GM23338 (cell line): ENCODE results near the gene AIF1L. TPM values are rescaled to one million over a fixed set of nuclear protein-coding genes. Genes with fewer than 3 reads are reported as not detected.

Source experiments
- ATAC-seq: fragments of 200-7000 bp; cut with Tn5 transposase; 3 replicates; pipeline ENCODE4 v1.9.1; 2020
- DNase-seq: peaks from one replicate; pipeline ENCODE4 v3.0.0-alpha.2; 2015; ENCODE audit warnings: low spot score
- H2AFZ ChIP-seq: fragments of 200-600 bp; sonication (generic); 2 replicates; pipeline ENCODE4 v1.8.0; 2016; ENCODE audit warnings: antibody characterized with exemption, mild to moderate bottlenecking, moderate library complexity
- H3F3A ChIP-seq: fragments of 200-600 bp; sonication (generic); replicated peaks from 2 replicates; pipeline ENCODE4 v1.8.0; 2017; ENCODE audit warnings: antibody characterized with exemption, mixed run types, low read depth
- H3K27ac ChIP-seq: fragments of 200-600 bp; sonication (generic); 2 replicates; pipeline ENCODE4 v1.6.1; 2016; ENCODE audit warnings: low read depth
- H3K27me3 ChIP-seq: fragments of 200-600 bp; sonication (generic); 2 replicates; pipeline ENCODE4 v1.8.0; 2016; ENCODE audit warnings: mild to moderate bottlenecking, mixed run types, moderate library complexity; ENCODE audit not compliant: insufficient read depth
- H3K36me3 ChIP-seq: fragments of 200-600 bp; sonication (generic); 2 replicates; pipeline ENCODE4 v1.8.0; 2016; ENCODE audit warnings: mild to moderate bottlenecking; ENCODE audit not compliant: insufficient read depth
- H3K4me1 ChIP-seq: fragments of 200-600 bp; sonication (generic); 2 replicates; pipeline ENCODE4 v1.8.0; 2016; ENCODE audit warnings: mild to moderate bottlenecking, moderate library complexity; ENCODE audit not compliant: insufficient read depth
- H3K4me2 ChIP-seq: fragments of 200-600 bp; sonication (generic); 2 replicates; pipeline ENCODE4 v1.7.1; 2017; ENCODE audit warnings: mixed run types
- H3K4me3 ChIP-seq: fragments of 200-600 bp; sonication (generic); 2 replicates; pipeline ENCODE4 v1.6.1; 2016; ENCODE audit warnings: mixed run types
- H3K79me2 ChIP-seq: fragments of 200-600 bp; sonication (generic); replicated peaks from 2 replicates; pipeline ENCODE4 v1.8.0; 2017; ENCODE audit warnings: mild to moderate bottlenecking; ENCODE audit not compliant: insufficient read depth
- H3K9me2 ChIP-seq: fragments of 200-600 bp; sonication (generic); 2 replicates; pipeline ENCODE4 v1.8.0; 2017; ENCODE audit not compliant: insufficient read depth
- H4K20me1 ChIP-seq: fragments of 200-600 bp; sonication (generic); replicated peaks from 2 replicates; pipeline ENCODE4 v1.8.0; 2017; ENCODE audit warnings: mild to moderate bottlenecking; ENCODE audit not compliant: insufficient read depth
- H3K27ac Mint-ChIP-seq: 2 replicates; pipeline ENCODE4 v1.8.0; 2020; ENCODE audit warnings: inconsistent platforms, mild to moderate bottlenecking, moderate library complexity, mixed read lengths
- H3K27me3 Mint-ChIP-seq: 3 replicates; pipeline ENCODE4 v1.8.0; 2022; ENCODE audit warnings: low read depth, mild to moderate bottlenecking, moderate library complexity, mixed read lengths, inconsistent platforms; ENCODE audit not compliant: insufficient read depth, poor library complexity
- H3K36me3 Mint-ChIP-seq: 3 replicates; pipeline ENCODE4 v1.8.0; 2021; ENCODE audit warnings: low read depth, mild to moderate bottlenecking, inconsistent platforms, moderate library complexity, mixed read lengths
- H3K4me1 Mint-ChIP-seq: 3 replicates; pipeline ENCODE4 v1.8.0; 2020; ENCODE audit warnings: mild to moderate bottlenecking, inconsistent platforms, mixed read lengths
- H3K4me3 Mint-ChIP-seq: 3 replicates; pipeline ENCODE4 v1.8.0; 2021; ENCODE audit warnings: moderate library complexity, mild to moderate bottlenecking, inconsistent platforms, mixed read lengths
- H3K9me3 Mint-ChIP-seq: 3 replicates; pipeline ENCODE4 v1.8.0; 2020; ENCODE audit warnings: moderate library complexity, mild to moderate bottlenecking, inconsistent platforms, mixed read lengths
- CREB1 ChIP-seq: fragments of 250-450 bp; sonication (Bioruptor Pico); IDR thresholded peaks from 2 replicates; pipeline ENCODE4 v1.5.0; 2020; ENCODE audit warnings: low read depth, mild to moderate bottlenecking, moderate library complexity
- EZH2 ChIP-seq: fragments of 200-600 bp; sonication (generic); IDR thresholded peaks from one replicate; pipeline ENCODE4 v1.8.0; 2017; ENCODE audit warnings: antibody characterized with exemption, mild to moderate bottlenecking, low read depth; ENCODE audit not compliant: unreplicated experiment
- JUNB ChIP-seq: IDR thresholded peaks from one replicate; pipeline ENCODE4 v1.6.1; 2016; ENCODE audit warnings: antibody characterized with exemption; ENCODE audit not compliant: unreplicated experiment
- NANOG ChIP-seq: IDR thresholded peaks from 2 replicates; pipeline ENCODE4 v1.6.1; 2016; ENCODE audit warnings: antibody characterized with exemption, borderline replicate concordance
- POLR2AphosphoS5 ChIP-seq: IDR thresholded peaks from 2 replicates; pipeline ENCODE4 v1.6.1; 2016; ENCODE audit warnings: antibody characterized with exemption, low read depth
- STAT1 ChIP-seq: IDR thresholded peaks from one replicate; pipeline ENCODE4 v1.6.1; 2016; ENCODE audit warnings: antibody characterized with exemption; ENCODE audit not compliant: unreplicated experiment
- ZNF114 ChIP-seq: fragments of 250-450 bp; sonication (Bioruptor Pico); IDR thresholded peaks from 2 replicates; pipeline ENCODE4 v1.5.0; 2020; ENCODE audit warnings: mild to moderate bottlenecking, moderate library complexity
- ZNF331 ChIP-seq: fragments of 250-450 bp; sonication (Bioruptor Pico); IDR thresholded peaks from 2 replicates; pipeline ENCODE4 v1.5.0; 2020; ENCODE audit warnings: low read depth, mild to moderate bottlenecking, moderate library complexity
- polyA plus RNA-seq: library from polyadenylated mRNA; unstranded; fragments of >200 nt; fragmentation: Nextera tagmentation; extraction: Ambion mirVana; gene quantifications from 2 replicates; pipeline ENCODE4 v1.2.1, GENCODE V29; 2016
- total RNA-seq: library from RNA; depleted of rRNA; stranded (reverse); fragments of >200 nt; shearing (Covaris generic); gene quantifications from 2 replicates; pipeline ENCODE4 v1.2.3, GENCODE V29; 2014
- TF ChIP-seq, protein P1 (sequence below): fragments of 250-450 bp; sonication (Bioruptor Pico); IDR thresholded peaks from 2 replicates; pipeline ENCODE4 v1.5.0; 2020; ENCODE audit warnings: mild to moderate bottlenecking, moderate library complexity
- TF ChIP-seq, protein P2 (sequence below), 2 experiments: fragments of 200-600 bp in 1 of 2; sonication (generic) in 1 of 2; conservative IDR thresholded peaks; 2 replicates each; pipeline versions ENCODE4 v1.5.1 to v1.6.1; 2016 to 2017; ENCODE audit warnings: antibody characterized with exemption in 2 of 2, low read depth in 2 of 2, mild to moderate bottlenecking in 2 of 2, moderate library complexity in 1 of 2
- TF ChIP-seq, protein P3 (sequence below): IDR thresholded peaks from one replicate; pipeline ENCODE4 v1.6.1; 2018; ENCODE audit warnings: antibody characterized with exemption; ENCODE audit not compliant: unreplicated experiment

AIF1L gene
- total and polyA plus RNA-seq, 2 experiments from 2014 or later = 76.4 to 87.8 TPM

DNA sequence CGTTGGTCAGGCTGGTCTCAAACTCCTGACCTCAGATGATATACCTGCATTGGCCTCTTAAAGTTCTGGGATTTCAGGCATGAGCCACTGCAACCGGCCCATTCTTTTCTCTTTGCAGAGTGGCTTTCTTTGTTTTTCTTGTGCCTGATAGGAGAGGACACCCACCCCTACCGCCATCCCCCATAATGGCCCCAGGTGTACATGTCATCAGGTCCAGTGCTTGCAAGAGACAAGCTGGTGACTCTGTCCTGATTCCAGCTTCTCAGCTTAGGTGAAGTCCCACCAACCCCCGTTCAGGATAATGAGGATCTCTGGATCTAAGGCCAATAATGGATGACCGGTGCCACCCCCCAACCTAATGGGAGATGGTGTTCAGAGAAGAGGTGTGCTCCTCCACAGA, 2.3 kb upstream of the AIF1L start (continued):
- TF ChIP-seq, protein P1, sequence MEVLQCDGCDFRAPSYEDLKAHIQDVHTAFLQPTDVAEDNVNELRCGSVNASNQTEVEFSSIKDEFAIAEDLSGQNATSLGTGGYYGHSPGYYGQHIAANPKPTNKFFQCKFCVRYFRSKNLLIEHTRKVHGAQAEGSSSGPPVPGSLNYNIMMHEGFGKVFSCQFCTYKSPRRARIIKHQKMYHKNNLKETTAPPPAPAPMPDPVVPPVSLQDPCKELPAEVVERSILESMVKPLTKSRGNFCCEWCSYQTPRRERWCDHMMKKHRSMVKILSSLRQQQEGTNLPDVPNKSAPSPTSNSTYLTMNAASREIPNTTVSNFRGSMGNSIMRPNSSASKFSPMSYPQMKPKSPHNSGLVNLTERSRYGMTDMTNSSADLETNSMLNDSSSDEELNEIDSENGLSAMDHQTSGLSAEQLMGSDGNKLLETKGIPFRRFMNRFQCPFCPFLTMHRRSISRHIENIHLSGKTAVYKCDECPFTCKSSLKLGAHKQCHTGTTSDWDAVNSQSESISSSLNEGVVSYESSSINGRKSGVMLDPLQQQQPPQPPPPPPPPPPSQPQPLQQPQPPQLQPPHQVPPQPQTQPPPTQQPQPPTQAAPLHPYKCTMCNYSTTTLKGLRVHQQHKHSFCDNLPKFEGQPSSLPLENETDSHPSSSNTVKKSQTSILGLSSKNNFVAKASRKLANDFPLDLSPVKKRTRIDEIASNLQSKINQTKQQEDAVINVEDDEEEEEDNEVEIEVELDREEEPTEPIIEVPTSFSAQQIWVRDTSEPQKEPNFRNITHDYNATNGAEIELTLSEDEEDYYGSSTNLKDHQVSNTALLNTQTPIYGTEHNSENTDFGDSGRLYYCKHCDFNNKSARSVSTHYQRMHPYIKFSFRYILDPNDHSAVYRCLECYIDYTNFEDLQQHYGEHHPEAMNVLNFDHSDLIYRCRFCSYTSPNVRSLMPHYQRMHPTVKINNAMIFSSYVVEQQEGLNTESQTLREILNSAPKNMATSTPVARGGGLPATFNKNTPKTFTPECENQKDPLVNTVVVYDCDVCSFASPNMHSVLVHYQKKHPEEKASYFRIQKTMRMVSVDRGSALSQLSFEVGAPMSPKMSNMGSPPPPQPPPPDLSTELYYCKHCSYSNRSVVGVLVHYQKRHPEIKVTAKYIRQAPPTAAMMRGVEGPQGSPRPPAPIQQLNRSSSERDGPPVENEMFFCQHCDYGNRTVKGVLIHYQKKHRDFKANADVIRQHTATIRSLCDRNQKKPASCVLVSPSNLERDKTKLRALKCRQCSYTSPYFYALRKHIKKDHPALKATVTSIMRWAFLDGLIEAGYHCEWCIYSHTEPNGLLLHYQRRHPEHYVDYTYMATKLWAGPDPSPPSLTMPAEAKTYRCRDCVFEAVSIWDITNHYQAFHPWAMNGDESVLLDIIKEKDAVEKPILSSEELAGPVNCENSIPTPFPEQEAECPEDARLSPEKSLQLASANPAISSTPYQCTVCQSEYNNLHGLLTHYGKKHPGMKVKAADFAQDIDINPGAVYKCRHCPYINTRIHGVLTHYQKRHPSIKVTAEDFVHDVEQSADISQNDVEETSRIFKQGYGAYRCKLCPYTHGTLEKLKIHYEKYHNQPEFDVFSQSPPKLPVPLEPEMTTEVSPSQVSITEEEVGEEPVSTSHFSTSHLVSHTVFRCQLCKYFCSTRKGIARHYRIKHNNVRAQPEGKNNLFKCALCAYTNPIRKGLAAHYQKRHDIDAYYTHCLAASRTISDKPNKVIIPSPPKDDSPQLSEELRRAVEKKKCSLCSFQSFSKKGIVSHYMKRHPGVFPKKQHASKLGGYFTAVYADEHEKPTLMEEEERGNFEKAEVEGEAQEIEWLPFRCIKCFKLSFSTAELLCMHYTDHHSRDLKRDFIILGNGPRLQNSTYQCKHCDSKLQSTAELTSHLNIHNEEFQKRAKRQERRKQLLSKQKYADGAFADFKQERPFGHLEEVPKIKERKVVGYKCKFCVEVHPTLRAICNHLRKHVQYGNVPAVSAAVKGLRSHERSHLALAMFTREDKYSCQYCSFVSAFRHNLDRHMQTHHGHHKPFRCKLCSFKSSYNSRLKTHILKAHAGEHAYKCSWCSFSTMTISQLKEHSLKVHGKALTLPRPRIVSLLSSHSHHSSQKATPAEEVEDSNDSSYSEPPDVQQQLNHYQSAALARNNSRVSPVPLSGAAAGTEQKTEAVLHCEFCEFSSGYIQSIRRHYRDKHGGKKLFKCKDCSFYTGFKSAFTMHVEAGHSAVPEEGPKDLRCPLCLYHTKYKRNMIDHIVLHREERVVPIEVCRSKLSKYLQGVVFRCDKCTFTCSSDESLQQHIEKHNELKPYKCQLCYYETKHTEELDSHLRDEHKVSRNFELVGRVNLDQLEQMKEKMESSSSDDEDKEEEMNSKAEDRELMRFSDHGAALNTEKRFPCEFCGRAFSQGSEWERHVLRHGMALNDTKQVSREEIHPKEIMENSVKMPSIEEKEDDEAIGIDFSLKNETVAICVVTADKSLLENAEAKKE = no peak
- no peak for TF ChIP-seq STAT1
- no peak for TF ChIP-seq EZH2
- no peak for TF ChIP-seq JUNB
- TF ChIP-seq, protein P2, sequence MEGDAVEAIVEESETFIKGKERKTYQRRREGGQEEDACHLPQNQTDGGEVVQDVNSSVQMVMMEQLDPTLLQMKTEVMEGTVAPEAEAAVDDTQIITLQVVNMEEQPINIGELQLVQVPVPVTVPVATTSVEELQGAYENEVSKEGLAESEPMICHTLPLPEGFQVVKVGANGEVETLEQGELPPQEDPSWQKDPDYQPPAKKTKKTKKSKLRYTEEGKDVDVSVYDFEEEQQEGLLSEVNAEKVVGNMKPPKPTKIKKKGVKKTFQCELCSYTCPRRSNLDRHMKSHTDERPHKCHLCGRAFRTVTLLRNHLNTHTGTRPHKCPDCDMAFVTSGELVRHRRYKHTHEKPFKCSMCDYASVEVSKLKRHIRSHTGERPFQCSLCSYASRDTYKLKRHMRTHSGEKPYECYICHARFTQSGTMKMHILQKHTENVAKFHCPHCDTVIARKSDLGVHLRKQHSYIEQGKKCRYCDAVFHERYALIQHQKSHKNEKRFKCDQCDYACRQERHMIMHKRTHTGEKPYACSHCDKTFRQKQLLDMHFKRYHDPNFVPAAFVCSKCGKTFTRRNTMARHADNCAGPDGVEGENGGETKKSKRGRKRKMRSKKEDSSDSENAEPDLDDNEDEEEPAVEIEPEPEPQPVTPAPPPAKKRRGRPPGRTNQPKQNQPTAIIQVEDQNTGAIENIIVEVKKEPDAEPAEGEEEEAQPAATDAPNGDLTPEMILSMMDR (conservative IDR thresholded peaks at IDR 0.05; ENCODE audit: low read depth in 2 of 2) = no peak
- no peak for TF ChIP-seq ZNF331 (CRISPR knock-in tag)

DNA sequence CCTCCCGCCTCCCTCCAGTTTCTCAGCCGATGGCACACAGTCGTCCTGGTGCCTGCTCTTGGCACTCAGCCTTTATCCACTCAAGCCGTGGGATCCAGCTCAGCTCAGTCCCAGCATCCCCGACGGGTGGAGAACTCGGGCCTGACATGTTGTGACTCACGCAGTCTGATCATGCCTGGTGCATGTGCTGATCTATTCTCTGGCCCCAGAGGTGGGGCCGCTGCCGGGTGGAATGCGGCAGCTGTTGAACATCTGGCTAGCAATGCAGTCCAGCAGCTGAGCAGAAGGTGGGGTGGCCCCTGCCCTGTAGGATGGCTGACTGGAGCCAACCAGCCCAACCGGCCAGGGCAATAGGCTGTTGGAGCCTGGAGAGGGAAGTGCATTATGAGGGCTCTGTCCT, 1.7 kb upstream of the AIF1L start:
- H3K36me3 Mint-ChIP-seq = peaks cover 16% of the 10 kb centered on the region; the same call in 2 of the 3 replicates
- no peak for DNase-seq
- no peak for TF ChIP-seq JUNB
- TF ChIP-seq POLR2AphosphoS5 = no peak
- TF ChIP-seq, protein P3, sequence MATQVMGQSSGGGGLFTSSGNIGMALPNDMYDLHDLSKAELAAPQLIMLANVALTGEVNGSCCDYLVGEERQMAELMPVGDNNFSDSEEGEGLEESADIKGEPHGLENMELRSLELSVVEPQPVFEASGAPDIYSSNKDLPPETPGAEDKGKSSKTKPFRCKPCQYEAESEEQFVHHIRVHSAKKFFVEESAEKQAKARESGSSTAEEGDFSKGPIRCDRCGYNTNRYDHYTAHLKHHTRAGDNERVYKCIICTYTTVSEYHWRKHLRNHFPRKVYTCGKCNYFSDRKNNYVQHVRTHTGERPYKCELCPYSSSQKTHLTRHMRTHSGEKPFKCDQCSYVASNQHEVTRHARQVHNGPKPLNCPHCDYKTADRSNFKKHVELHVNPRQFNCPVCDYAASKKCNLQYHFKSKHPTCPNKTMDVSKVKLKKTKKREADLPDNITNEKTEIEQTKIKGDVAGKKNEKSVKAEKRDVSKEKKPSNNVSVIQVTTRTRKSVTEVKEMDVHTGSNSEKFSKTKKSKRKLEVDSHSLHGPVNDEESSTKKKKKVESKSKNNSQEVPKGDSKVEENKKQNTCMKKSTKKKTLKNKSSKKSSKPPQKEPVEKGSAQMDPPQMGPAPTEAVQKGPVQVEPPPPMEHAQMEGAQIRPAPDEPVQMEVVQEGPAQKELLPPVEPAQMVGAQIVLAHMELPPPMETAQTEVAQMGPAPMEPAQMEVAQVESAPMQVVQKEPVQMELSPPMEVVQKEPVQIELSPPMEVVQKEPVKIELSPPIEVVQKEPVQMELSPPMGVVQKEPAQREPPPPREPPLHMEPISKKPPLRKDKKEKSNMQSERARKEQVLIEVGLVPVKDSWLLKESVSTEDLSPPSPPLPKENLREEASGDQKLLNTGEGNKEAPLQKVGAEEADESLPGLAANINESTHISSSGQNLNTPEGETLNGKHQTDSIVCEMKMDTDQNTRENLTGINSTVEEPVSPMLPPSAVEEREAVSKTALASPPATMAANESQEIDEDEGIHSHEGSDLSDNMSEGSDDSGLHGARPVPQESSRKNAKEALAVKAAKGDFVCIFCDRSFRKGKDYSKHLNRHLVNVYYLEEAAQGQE = no peak
- no peak for TF ChIP-seq EZH2
- TF ChIP-seq NANOG = no peak
- TF ChIP-seq, protein P2 (conservative IDR thresholded peaks at IDR 0.05; ENCODE audit: low read depth in 2 of 2) = no peak
- no peak for TF ChIP-seq ZNF114 (CRISPR knock-in tag)
- no peak for TF ChIP-seq CREB1 (CRISPR knock-in tag)
- TF ChIP-seq STAT1 = no peak
- no peak overlapping the region for H3K4me2 ChIP-seq
- H3K9me3 Mint-ChIP-seq = no peaks in the 10 kb centered on the region
- peaks cover 12% of the 10 kb centered on the region for H3K27me3 Mint-ChIP-seq
- no peaks in the 10 kb centered on the region; the same call in 1 of the 2 replicates for H4K20me1 ChIP-seq
- H3K4me3 ChIP-seq = no peak overlapping the region
- no peaks in the 10 kb centered on the region for H3K9me2 ChIP-seq
- H3K79me2 ChIP-seq = peaks cover 20% of the 10 kb centered on the region
- H3K4me1 Mint-ChIP-seq = peaks cover 30% of the 10 kb centered on the region
- no peak overlapping the region for H3K4me3 Mint-ChIP-seq
- ATAC-seq = no peak
- no peak overlapping the region for H2AFZ ChIP-seq
- peaks cover 9% of the 10 kb centered on the region; the same call in 1 of the 2 replicates for H3F3A ChIP-seq
- no peak overlapping the region for H3K27ac ChIP-seq
- H3K4me1 ChIP-seq = peaks cover 29% of the 10 kb centered on the region
- no peaks in the 10 kb centered on the region for H3K36me3 ChIP-seq
- H3K27ac Mint-ChIP-seq = no peak overlapping the region
- H3K27me3 ChIP-seq = no peaks in the 10 kb centered on the region
